ACHN (cell line): ENCODE results near the gene TCP11X2.
"Not testable (repeated sequence)": the region's sequence is repeated elsewhere in the genome, so short reads cannot be mapped to it uniquely, and the experiment has no call there.

Source experiments
- DNase-seq: peaks from one replicate; pipeline ENCODE4 v3.0.0-alpha.2; 2015
- in situ Hi-C: cut with HindIII; loops from 2 replicates; pipeline ENCODE4 v1.10.0; 2017; ENCODE audit warnings: low sequenced_read_pairs, low pct_ligation_motif_present, low pct_unique_long_range_greater_than_20kb

TCP11X2 gene

DNA sequence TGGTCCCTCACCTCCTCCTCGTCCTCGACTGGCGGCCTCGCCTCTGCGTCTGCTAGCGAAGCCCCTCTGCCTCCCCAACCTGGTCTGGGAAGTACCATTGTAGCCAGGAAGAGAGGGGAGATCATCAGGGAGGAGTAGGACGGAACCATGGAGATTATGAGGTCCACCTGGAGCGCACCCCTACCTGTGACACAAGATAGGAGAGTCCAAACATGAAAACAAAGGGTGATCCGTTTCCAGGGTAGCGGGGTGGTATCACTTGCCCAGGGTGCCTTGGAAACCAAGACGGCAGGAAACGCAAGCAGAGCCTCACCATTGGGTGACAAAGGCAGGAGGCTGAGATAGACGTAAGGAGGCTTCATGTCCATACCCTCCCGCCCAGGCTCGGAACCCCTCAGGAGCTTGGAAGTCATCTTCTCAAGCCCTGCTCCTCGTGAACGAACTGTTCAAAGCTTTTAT, at the start of gene TCP11X2:
Gene TCP11X2, minus strand, starts transcription at position 51 of the 459 bp plus-strand sequence.
- DNase-seq, in situ Hi-C loops: not testable (repeated sequence)

DNA sequence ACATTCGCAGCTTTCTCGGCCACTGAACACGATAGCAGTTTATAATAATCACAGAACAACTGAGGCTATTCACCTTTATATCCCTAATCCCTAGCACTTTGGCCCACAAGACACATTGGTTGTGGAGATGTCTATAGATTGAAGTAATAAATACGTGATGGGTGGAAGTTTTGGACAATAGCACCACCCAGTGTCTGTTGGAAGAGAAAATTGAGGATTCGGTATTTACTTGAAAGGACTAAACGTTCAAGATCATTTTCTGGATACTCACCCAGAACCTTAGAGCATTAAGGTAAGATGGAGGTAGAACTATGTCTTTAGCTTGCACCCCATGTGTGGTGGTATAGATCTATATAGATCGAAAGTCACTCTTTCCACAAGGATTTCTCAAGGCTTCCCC, 45.7 kb upstream of the TCP11X2 start:
- DNase-seq: peak; percentile 1

DNA sequence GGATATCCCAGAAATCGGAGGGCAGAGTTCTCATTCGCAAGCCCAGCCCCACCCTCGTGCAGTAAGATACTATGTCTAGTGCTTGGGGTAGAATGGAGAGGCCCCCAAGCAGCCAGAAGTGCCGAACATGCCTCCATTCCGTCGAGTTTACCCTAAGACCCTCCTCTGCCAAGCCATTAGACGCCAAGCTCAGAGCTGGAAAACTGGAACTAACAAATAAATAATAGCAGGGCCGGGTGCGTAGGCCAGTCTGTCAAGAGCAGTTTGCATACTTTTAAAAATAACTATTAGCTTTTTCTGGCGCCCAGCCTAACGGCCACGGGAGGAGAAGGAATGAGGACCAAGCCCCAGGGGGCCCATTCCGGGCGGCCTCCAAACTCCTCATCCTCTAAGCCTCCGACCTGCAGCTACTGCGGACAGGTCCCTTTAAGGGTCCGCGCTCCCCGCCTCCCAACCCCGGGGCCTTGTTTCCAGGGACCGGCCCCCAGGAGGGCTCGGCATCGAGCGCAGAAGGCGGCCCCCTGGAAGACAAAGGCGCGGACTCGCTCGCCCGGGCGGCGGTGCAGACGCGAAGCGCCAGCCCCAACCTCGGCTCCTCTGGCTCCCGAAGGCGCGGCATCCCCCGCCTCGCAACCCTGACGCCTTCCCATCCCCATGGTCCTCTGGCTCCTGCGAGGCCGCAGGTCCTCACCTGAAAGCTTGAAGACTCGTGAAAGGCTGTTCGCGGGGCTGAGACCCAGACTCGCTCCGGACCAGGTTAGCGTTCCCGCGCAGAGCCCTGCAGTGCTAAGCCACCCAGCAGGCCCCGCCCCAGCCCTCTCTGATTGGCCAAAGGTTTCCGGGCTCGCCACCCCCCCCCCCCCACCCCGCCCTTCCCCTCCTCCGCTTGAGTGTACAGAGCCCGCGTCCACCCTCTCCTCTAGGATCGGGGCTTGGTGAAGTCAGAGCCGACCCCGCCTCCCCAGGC, 44.6 kb upstream of the TCP11X2 start, which contains the start of gene TMSB15A:
Gene TMSB15A, minus strand, starts transcription at position 765 of the 967 bp plus-strand sequence.
- in situ Hi-C loops: no loop called here
- peak; percentile 19 for DNase-seq

More for the DNA sequence above, 45.7 kb upstream of the TCP11X2 start:
- in situ Hi-C loops: no loop called here

DNA sequence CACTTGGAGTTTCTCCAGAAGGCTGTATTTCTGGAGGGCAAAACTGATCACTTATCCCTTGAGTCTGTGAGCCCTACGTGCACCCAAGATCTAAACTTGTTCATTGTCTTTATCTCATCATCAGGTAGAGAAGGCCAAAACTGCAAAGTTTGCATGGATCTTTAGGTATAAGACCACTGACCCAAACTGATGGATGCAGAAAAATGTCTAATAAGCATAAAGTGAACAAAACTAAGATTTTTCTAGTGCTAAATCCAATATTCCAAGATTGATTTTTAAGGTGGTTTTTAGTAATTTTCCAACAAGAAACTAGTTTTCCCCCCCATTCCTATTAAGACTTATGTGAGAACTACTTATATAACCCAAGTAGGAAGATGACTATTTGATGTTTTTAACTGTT, 42.9 kb upstream of the TCP11X2 start:
- in situ Hi-C loops: no loop called here
- no peak for DNase-seq

DNA sequence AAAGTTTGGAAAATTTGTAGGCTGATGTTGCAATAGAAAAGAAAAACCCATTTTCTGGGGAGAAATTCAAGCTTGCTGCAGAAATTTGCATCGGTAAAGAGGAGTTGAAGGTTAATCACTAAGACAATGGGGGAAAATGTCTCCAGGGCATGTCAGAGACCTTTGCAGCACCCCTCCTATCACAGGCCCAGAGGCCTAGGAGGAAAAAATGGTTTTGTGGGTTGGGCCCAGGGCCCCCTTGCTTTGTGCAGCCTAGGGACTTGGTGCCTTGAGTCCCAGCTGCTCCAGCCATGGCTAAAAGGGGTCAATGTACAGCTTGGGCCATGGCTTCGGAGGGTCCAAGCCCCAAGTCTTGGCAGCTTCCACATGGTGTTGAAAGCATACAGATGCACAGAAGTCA, 27.1 kb upstream of the TCP11X2 start:
- in situ Hi-C loops: no loop called here
- DNase-seq: no peak

DNA sequence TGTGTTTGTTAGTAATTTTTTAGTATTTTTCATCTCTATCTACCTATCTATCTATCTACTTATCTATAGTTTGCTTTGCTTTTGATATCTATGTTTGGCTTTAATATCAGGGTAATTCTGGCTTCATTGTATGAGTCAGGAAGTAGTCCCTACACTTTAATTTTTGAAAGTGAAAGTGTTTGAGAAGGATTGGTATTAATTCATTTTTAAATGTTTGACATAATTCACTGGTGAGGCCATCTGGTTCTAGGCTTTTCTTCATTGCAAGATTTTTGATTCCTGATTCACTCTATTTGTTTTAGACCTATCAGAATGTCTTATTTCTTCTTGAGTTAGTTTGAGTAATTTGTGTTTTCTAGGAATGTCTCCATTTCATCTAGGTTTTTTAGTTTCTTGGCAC, 20.2 kb upstream of the TCP11X2 start:
- in situ Hi-C loops: no loop called here
- no peak for DNase-seq

DNA sequence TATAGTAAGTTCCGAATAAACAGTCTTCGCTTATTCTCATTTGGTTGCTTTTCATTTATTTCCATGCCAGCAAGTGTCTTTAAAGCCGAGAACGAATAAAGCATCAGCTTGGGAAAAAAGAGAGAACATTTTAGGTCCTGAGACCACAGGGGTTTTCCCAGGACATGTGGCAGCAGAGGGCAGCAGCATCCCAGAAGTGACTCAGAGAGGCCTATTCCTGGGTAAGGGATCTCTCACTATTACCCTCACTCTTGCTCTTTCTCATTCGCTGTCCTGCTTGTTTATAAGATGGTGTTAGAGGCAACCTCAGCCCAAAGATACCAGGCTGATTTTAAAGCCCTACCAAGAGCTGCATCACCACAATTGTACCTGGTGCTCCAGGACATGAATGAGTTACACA, 7.2 kb upstream of the TCP11X2 start:
- in situ Hi-C loops: not testable (repeated sequence)

DNA sequence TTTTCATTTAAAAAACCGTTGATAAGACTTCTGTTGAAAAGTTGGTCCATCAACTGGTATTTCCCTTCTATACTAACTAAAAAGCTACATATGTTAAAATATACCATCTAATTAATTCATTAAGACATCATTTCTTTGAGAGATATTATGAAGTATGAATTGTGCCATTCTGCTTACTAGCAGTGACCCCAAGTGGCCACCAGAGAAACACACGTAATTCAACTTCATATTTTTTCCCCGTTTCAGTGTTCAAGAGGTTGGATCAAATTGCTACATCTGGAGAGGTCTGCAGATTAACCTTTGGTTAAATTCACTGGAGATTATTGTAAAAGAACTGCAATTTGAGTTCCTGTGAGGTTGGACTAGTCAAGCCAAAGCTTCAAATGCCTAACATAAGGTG, 1.4 kb downstream of the TCP11X2 start:
- DNase-seq, in situ Hi-C loops: not testable (repeated sequence)

More for the DNA sequence above, 7.2 kb upstream of the TCP11X2 start:
- not testable (repeated sequence) for DNase-seq

DNA sequence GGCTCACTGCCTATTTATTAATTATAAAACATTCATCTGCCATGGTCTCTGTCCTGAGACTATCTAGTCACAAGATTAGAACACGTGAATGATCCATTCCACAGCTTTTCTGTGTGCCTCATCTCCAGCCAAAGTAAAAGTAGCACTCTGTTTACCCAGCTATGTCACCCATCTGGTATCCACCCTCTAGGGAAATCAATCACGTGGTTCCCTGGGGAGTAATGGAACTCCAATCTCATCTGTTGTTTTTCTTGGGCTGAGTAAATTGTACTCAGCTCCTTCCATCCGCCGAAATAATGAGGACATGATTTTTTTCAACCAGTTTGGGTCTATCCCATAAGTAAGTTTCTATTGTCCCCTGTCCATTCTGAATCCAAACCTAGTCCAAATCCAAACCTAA, 13.0 kb downstream of the TCP11X2 start:
- in situ Hi-C loops, DNase-seq: not testable (repeated sequence)

DNA sequence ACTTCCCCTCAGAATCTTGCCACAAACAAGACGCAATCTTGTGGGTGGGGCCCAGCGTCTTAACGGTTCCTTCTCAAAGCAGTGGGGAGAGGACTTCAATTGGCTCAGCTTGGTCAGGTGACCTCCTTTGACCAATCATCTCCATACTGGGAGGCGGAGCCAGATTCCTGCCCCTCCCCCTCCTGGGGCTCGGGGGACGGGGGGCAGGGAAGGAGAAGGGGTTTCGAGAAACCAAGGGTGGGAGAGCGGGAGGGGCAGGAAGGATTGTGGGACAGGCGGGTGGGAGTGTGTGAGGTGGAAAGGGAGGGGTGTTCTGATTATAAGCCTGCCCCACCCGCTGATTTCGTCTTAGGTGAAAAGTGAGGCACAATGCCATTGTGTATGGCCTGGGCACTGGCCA, 31.7 kb downstream of the TCP11X2 start, which contains the start of gene NXF2B:
Gene NXF2B, minus strand, starts transcription at position 101 of the 400 bp plus-strand sequence. CDS start 59,972 bp downstream, outside the sequence.
- DNase-seq, in situ Hi-C loops: not testable (repeated sequence)

DNA sequence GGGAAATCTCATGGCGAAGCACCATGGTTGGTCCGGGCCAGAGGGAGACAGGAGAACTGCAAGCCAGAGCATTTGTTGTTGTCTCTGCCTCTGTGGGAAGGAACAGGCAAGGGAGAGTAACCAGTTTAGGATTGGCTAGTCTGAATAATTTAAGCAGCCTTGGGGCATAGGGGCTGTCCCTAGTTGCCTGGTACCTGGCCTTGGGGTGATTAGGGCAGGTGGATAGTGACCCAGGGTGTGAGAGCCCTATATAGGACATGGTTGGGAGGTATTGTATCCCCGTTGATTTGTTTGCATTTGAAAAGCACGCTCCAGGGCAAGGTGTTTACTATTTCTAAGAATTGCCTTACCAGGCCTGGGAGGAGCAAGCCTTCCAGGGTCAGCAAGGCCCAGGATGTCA, 57.1 kb downstream of the TCP11X2 start:
- DNase-seq, in situ Hi-C loops: not testable (repeated sequence)
